DMS79 (cell line): ENCODE data around the gene MMP20.
"Not testable (repeated sequence)": the region's sequence is repeated elsewhere in the genome, so short reads cannot be mapped to it uniquely, and the experiment has no call there.

Source experiments
- DNase-seq: peaks from one replicate; lab custom pipeline; 2025; lab: John Stamatoyannopoulos, UW

Gene MMP20, protein sequence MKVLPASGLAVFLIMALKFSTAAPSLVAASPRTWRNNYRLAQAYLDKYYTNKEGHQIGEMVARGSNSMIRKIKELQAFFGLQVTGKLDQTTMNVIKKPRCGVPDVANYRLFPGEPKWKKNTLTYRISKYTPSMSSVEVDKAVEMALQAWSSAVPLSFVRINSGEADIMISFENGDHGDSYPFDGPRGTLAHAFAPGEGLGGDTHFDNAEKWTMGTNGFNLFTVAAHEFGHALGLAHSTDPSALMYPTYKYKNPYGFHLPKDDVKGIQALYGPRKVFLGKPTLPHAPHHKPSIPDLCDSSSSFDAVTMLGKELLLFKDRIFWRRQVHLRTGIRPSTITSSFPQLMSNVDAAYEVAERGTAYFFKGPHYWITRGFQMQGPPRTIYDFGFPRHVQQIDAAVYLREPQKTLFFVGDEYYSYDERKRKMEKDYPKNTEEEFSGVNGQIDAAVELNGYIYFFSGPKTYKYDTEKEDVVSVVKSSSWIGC

DNA sequence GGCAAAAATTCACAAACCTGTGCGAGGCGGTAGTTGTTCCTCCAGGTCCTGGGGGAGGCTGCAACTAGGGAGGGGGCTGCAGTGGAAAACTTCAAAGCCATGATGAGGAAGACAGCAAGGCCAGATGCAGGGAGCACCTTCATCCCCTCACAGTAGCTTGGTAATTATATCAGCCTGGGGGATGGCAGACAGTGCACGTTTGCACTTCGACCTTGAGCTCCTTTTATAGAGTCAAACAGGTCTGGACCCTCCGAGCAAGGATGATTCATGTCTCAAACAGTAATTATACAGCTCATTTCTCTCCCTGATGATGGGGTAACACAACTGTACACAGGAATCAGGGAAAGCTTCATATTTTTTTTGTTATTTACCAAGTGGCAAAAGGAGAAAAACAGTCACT lies at the start of gene MMP20:
MMP20 (minus strand) TSS at position 156 of the 400 bp plus-strand sequence; CDS start at position 143, 13 bp downstream.
- DNase-seq = no peak

DNA sequence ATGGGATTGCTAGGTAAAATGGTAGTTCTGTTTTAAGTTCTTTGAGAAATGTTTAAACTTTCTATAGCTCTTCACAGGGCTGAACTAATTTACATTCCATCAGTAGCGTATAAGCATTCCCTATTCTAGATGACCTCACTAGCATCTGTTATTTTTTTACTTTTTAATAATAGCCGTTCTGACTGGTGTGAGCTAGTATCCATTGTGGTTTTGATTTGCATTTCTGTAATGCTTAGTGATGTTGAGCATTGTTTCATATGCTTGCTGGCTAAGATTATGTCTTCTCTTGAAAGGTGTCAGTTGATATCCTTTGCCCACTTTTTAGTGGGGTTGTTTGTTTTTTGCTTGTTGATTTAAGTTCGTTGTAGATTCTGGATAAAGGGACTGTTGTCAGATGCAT lies 44.5 kb upstream of the MMP20 start:
- DNase-seq = no peak

DNA sequence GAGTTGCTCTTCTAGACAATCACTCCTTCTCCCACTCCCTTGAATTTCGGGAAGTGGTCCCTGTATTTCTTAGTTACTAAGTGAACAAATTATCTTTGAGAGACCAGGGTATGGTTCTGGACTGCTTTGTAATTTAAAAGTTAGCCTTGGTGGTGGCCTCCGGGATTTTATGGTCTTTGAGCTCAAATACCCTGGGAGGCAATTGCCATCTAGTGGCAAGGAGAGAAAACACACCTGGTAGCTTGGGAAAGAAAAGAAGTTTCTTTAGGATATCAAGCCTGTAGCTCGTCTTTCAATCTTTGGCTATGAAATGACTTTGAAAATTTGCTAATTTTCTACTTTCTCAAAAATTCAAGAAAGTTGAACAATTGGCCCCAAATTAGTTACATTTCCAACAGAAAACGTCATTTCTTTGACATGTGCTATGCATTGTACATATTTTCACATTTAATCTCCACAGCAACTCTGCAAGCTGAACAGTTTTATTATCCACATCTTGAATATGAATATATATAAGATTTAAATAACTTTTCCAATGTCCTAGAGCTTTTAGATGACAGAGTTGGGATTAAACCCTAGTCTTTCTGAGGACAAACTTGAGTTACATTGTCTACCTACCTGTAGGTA lies 41.3 kb upstream of the MMP20 start:
- no peak for DNase-seq

DNA sequence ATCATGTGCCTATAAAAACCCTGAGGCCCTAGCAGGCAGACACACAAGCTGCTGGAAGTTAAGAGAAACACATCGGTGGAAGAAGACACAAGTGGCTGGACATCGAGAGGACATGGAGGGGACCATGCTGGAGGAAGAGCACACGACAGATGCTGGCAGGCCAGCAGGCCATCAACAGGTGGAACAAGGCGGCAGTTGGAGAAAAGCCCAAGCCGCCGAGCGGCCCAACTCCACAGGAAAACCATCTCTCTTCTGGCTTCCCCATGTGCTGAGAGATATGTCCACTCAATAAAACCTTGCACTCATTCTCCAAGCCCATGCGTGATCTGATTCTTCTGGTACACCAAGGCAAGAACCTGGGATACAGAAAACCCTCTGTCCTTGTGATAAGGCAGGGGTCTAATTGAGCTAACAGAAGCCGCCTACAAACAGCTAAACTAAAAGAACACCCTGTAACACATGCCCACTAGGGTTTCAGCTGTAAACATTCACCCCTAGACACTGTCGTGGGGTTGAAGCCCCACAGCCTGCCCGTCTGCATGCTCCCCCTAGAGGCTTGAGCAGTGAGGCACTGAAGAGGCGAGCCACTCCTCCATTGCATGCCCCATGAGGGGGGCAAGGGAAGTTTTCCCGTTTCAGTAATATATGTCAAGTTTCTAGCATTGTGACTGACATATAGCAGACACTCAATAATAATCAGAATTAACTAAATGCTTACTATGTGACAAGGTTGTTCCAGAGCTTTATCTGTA lies 39.0 kb upstream of the MMP20 start:
- DNase-seq = no peak

DNA sequence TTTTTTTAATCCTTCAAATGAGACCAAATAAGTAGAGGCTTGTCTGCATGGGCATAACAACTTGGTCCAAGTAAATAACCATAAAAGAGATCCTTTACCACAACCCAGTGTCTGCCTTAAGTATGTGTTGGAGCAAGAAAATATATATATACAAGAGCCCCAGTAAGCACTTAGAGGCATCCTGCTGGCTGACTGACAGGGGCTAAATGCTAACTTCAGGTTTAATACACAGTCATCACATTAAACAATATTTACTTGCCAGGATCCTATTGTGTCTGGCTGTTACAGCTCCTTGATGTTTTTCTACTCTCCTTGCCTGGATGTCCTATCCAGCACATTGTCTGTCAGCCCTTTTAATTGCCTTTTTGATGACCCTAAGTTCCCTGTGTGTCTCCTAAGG lies 37.5 kb upstream of the MMP20 start:
- no peak for DNase-seq

DNA sequence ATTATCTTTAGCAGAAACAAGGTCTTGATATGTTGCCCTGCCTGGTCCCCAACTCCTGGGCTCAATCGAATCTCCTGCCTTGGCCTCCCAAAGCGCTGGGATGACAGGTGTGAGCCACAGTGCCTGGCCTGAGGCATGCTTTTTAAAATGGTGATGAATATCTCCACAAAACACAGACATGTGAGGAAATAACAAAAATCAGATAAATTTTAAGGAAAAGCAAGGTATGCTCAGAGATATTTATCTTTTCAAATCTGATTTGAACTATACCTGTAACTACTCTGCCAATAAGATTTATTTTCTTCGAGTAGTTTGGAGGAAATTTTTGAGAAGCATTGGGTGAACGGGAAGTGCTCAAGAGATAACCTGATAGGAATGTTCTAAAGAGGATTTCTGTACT lies 35.9 kb upstream of the MMP20 start:
- no peak for DNase-seq

DNA sequence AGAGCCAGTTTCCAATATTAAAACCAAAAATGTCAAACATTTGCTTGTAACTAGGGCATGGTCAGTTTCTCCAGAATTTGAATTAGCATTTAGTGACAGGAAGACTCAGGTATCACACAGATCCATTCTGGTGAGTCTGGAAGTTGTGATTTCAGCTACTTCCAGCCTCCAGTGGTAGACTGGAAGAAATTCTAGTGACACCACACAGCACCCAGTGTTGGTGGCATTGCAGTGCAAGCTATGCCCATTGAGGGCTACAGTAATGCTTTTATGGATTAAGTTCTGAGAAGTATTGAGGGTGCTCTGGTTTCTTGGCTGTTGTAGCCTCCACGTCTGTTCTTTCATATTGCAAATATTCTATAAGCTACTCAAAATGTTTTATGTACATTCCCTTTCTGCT lies 31.4 kb upstream of the MMP20 start:
- no peak for DNase-seq

DNA sequence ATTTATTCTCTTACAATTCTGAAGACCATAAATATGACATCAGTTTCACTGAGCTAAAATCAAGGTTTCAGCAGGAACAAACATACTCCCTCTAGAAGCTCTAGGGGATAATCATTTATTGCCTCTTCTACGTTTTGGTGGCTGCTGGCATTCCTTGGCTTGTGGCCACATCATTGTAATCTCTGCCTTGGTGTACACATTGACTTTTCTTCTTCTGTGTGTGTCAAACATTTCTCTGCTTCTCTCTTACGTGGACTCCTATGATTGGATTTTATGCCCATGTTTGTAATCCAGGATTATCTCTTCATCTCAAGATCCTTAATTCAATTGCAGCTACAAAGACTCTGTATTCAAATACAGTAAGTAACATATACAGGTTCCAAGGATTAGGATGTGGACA lies 30.4 kb upstream of the MMP20 start:
- no peak for DNase-seq

DNA sequence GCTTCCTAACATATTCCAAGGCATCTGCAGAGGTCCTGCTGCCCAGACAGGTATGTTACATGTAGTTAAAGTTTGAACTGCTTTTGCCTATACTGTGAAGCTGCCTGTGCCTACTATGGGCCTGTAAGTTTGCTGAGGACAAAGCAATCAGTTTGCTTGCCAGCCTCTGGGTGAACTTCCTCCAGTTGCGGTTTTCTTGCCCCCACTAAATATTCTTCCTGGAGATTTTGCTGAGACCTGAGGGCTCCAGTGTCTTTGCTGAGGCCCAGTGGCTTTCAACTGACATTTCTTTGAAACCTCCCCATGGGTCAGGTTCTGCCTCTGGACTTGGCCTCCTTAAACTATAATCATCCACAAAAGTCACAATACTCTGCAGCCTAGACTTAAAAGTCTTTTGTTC lies 29.6 kb upstream of the MMP20 start:
- DNase-seq = no peak

DNA sequence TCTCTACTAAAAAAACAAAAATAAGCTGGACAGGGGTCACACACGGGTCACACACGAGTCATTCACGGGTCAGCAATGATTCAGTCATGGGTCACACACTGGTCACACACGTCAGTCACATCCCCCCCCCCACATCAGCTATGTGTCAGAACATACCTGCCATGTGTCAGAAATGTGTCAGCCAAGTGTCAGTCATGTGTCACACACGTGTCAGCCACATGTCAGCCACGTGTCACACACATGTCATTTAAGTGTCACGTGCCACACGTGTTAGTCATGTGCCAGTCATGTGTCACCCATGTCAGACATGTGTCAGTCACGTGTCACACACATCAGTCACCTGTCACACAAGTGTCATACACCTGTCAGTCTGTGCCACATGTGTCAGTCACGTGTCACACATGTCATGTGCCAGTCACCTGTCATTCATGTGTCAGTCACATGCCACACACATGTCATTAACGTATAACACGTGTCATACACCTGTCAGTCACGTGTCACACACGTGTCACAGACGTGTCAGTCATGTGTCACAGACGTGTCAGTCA lies 28.7 kb upstream of the MMP20 start:
- DNase-seq = no peak

DNA sequence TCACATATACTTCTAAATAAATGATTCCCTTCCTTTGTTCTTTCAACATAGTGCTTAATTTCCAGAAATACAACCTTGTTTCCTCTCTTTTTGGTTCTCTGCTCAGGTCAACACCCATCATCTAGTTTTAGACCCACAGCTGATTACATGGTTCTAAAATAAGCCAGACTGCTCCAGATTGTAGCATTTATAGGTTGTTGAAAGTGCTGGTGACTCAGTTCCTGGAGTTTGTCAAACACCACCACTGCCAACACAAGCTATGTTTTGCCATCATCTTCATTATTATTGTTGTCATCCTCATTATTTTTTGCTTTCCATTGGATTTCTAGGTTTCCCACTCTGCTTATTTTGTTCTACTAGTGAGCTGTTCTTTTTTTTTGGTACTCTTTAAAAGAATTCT lies 22.3 kb upstream of the MMP20 start:
- no peak for DNase-seq

DNA sequence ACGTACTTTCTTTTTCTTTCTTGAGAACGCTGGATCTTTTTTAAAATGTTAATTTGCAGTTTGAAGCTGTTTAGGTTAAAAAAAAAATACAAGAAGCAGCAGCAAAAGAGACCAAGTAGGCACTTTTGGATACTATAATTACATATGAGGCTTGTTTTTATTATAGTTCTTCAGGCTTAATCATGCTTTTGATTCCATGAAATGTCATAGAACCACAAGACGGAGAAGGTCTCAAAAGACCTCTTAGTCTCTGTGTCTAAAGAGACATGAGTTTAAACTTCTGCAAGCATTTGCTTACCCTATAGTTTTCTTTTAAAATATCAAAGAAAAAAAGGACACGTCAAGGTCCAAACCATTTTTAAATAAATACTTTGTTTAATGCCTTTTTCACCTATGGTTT lies 18.8 kb upstream of the MMP20 start:
- DNase-seq = no peak

DNA sequence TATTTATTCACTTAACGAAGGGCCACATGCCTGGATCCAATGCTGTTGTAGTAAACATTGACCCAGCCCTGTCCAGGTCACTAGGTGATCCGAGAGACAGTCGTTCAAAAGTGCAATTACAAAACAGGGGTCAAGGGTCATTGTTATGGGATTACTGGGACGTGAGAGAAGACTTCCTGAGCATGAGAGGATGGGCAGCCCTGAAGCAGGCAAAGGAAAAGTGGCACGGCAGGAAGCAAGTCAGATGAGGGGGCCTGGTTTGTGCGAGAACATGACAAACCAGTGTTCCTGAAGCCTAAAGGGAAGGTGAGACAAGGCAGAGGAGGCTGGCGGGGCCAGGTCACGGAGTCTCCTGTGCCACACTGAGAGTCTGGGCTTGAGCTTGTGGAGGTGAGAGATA lies 15.8 kb upstream of the MMP20 start:
- no peak for DNase-seq

DNA sequence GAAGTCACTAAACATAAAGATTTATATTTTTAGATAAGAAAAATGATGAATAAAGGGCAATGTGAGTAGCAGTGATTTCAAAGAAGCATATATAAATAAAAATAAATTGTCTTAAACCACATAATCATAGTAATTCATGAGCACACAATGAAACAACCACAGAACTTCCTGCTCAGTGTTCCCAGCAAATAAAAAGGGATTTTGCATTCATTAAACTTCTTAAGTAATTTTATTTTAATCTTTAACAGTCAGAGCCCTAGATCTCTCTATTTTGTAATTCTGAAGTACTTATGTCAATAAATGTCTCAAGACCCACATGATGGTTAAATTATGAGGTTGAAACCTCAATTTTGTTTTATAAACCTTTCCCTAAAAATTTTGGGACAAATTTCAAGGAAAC lies 14.5 kb upstream of the MMP20 start:
- no peak for DNase-seq

DNA sequence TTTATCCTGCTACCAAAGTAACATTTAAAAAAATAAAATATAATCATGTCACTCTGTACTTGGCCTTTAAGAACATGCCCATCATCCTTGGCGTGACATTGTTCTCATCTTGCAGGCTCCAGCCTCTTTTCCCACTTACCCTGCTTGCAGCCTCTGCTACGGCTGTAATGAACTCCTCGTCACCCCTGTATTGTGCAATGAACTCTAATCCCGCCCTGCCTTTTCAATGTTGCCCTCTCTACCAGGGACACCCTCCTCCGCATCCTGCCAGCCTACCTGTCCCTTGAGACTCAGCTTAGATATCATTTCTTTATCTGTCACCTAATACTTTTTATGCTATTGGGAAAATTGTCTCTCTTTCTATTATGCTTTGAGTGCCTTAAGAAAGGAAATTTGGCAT lies 12.6 kb upstream of the MMP20 start:
- DNase-seq = no peak

DNA sequence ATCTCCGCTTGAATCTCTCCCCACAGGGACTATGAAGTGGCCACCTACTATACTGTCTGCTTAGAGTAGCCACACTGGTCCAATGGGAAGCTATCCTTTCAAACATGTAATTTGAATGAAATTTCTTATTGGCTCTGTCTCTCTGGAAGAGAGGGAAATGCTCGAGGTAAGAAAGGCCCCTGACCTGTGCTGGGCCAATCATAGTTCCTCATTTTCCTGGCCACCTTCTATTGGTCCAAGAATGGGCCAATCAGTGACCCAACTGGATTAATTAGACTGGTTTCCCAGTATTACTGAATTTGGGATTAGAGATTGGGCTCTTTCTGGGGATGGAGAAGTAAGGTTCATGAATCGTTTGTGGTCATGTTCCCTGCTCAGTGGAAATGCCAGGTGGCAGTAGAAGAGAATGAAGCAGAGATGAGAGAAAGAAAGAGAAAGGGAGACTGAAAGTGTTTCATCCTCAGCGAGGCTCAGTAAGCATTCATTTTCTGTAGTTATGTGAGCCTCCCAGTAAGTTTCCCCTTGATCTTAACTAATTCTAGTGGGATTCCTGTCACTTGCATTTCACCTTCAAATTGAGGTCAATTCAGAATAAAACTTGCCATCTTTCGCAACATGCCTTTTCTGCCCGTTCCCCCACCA lies 8.4 kb upstream of the MMP20 start:
- no peak for DNase-seq

DNA sequence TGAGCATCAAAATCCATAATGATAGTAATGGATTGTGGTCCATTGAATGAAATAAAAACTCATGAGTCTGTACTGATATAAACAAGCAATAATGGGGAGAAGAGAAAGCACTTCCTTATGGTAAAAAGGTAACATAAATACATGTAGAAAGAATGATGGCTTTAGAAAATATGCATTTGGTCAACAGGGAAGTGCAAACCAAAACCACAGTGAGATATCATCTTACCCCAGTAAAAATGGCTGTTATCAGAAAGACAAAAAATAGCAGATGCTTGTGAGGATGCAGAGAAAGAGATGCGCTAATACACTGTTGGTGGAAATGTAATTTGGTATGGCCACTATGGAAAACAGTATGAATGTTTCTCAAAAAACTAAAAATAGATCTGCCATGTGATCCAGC lies 6.9 kb upstream of the MMP20 start:
- no peak for DNase-seq

DNA sequence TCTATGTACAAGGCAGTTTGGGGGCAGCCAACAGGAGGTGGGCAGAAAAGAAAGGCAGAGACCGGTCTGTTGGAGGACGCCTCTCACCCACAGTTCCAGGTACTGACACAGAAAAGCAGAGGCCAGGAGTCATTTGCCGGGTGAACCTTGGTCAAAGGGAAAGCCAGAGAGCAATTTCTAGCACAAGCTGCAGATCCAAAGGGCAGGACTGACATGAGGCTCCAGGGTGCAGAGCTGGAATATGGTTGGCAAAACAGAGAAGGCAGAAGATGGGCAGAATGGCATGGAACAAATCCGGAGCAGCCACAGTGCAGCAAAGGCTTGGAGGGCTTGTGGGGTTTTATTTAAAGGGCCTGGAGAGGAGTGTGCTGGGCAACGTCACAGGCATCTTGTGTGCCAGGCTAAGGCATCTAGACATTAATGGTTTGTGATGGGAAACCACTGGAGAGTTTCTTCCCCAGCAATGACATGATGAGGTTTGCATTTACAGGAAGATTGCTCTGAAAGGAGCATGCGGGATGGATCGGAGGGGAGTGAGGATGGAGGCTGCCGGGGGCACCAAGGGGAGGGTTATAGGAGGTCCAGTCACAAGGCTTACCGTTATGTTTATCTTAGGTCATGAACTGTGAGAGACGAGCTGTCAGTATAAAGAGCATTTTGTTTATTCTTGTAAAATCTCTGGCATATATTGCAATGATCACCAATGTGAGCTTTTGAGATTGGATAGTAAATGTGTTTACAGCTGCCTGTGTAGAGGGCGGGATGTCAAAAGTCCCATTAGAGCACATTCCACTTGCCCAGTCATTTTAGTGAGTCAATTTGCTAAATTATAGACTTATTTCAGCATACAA lies 5.7 kb upstream of the MMP20 start:
- no peak for DNase-seq

DNA sequence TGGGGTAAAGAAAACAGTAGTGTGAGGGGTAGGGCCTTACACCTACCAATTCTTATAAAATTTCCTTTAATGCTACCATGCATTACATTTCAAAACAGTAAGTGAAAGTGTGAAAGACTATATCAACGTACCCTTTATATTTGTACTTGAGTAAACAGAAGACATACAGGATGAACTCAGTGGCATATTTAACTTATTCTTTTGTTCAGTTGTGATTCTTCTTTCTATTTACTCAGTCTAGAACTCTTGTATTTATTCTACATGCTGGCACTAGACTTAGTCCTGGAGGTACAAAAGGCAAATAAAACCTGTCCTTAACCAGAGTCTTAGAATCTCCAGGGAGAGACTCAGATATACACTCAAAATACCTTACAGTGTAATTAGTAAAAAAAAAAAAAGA lies 4.8 kb upstream of the MMP20 start:
- DNase-seq = not testable (repeated sequence)

DNA sequence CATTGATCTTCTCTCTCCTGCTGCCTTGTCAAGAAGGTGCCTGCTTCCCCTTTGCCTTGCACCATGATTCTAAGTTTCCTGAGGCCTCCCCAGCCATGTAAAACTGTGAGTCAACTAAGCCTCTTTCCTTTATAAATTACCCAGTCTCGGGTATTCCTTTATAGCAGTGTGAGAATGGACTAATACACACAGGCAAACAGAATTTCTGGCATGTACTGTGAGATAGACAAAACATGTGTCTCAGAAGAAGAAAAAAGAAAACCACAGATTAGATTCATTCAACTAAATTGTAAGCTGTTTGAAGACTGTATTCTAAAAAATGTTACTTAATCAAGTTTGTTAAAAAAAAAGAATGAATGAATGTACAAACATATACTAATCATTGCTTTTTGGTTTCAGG lies 1.5 kb upstream of the MMP20 start:
- DNase-seq = no peak

DNA sequence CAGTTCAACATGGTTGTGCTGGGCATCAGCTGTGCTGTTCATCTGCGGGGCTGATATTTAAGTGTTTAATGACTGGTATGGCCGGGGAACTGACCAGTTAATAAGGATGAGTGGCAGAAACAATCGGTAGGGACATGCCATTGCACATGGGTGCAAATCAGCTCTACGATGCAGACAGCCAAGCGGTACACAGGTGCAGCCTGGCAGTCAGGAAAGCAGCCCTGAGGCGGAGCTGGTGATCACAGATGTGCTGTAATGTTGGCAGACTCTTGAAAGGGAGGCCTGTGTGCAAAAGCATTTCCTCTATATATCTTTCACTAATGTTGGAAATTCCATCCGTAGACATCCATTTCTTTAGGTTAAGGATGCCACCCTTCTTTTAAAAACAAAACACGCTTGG lies 1.1 kb downstream of the MMP20 start:
- DNase-seq = no peak
